HFFc6 (cell line): ENCODE results near the gene TMEM170B. TPM values are rescaled to one million over a fixed set of nuclear protein-coding genes. Genes with fewer than 3 reads are reported as not detected.
A peak's percentile ranks its signal among the peaks of the same experiment; 100 is the strongest.

Source experiments
- DNase-seq: peaks from one replicate; pipeline ENCODE4 v3.0.0-alpha.2; 2018
- H3K27ac Mint-ChIP-seq: 2 replicates; pipeline ENCODE4 v1.8.0; 2020; ENCODE audit warnings: mild to moderate bottlenecking, mixed read lengths
- H3K27me3 Mint-ChIP-seq: 2 replicates; pipeline ENCODE4 v1.8.0; 2021; ENCODE audit warnings: mild to moderate bottlenecking, moderate library complexity, mixed read lengths; ENCODE audit not compliant: insufficient read depth
- H3K36me3 Mint-ChIP-seq: 2 replicates; pipeline ENCODE4 v1.8.0; 2021; ENCODE audit warnings: low read depth, mixed read lengths
- H3K4me1 Mint-ChIP-seq: 2 replicates; pipeline ENCODE4 v1.8.0; 2020; ENCODE audit warnings: low read depth, mixed read lengths
- H3K4me3 Mint-ChIP-seq: 2 replicates; pipeline ENCODE4 v1.8.0; 2020; ENCODE audit warnings: mild to moderate bottlenecking, moderate library complexity, mixed read lengths
- H3K9me3 Mint-ChIP-seq: 2 replicates; pipeline ENCODE4 v1.8.0; 2020; ENCODE audit warnings: mild to moderate bottlenecking, mixed read lengths
- total RNA-seq, 6 experiments: library from RNA; stranded (reverse); fragmentation: NEBNext Ultra II Directional; extraction: Animal tissue kit (Norgen Biotek cat#: 25700); gene quantifications; 2 replicates in 1 of 6; 3 replicates in 5 of 6; pipeline ENCODE4 v1.2.3, GENCODE V29; 2021
- TF ChIP-seq, protein P1 (sequence below): fragments of 200-600 bp; sonication (generic); IDR thresholded peaks from 2 replicates; pipeline ENCODE4 v1.5.0; 2021; ENCODE audit warnings: antibody characterized with exemption, mild to moderate bottlenecking

TMEM170B gene
- total RNA-seq, 6 experiments from 2014 or later, result 0.14 to 0.21 (median 0.19) TPM

GRCh38 chr6:11580686-11581405, 43.3 kb downstream of the TMEM170B start:
- Mint-ChIP-seq H3K9me3 (no peaks in the 10 kb centered on the region), H3K36me3 (no peaks in the 10 kb centered on the region), H3K27ac (no peak overlapping the region), H3K4me3 (no peak overlapping the region), H3K27me3 (no peaks in the 10 kb centered on the region), H3K4me1 (peaks cover 20% of the 10 kb centered on the region)
- no peak for DNase-seq
- TF ChIP-seq, protein P1, sequence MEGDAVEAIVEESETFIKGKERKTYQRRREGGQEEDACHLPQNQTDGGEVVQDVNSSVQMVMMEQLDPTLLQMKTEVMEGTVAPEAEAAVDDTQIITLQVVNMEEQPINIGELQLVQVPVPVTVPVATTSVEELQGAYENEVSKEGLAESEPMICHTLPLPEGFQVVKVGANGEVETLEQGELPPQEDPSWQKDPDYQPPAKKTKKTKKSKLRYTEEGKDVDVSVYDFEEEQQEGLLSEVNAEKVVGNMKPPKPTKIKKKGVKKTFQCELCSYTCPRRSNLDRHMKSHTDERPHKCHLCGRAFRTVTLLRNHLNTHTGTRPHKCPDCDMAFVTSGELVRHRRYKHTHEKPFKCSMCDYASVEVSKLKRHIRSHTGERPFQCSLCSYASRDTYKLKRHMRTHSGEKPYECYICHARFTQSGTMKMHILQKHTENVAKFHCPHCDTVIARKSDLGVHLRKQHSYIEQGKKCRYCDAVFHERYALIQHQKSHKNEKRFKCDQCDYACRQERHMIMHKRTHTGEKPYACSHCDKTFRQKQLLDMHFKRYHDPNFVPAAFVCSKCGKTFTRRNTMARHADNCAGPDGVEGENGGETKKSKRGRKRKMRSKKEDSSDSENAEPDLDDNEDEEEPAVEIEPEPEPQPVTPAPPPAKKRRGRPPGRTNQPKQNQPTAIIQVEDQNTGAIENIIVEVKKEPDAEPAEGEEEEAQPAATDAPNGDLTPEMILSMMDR, result no peak

- H3K9me3 Mint-ChIP-seq, result no peaks in the 10 kb centered on the region; the same call in 1 of the 2 replicates
- no peak for DNase-seq
- peaks cover 50% of the 10 kb centered on the region for H3K4me1 Mint-ChIP-seq
- H3K4me3 Mint-ChIP-seq, result no peak overlapping the region
- TF ChIP-seq, protein P1, result no peak
- peaks cover 12% of the 10 kb centered on the region for H3K36me3 Mint-ChIP-seq
- H3K27ac Mint-ChIP-seq, result no peak overlapping the region
- H3K27me3 Mint-ChIP-seq, result no peaks in the 10 kb centered on the region
Measured at GRCh38 chr6:11584244-11584643, 46.7 kb downstream of the TMEM170B start.

DNA sequence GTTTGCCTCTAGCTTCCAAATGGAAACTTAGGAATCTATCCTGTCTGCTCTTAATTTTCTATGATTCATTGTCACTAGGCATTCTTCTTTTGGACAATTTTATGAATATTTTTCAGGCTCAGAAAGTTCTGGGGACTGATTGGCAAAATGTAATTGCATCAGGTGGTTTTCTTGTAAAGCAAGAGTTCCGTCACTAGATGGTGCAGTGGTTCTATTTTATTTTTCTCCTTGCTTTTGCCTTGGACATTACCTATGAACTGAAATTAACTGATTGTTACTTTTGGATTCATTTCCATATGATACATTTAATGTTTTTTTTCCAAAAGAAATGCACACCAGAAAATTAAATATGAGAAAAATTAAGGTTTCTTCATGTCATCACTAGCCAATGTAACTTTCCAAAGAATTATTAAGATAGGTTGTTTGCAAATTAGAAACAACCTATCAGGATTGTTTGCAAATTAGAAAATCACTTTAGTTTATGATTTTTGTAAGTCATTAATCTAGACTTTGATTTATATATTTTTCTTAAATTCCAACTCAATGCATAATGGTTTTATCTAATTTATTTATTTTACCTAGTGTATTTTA, 48.0 kb downstream of the TMEM170B start:
- no peak overlapping the region for H3K4me3 Mint-ChIP-seq
- DNase-seq, result peak; percentile 64
- peaks cover 62% of the 10 kb centered on the region for H3K4me1 Mint-ChIP-seq
- H3K27me3 Mint-ChIP-seq, result no peaks in the 10 kb centered on the region
- peaks cover under 1% of the 10 kb centered on the region; the same call in 1 of the 2 replicates for H3K9me3 Mint-ChIP-seq
- H3K27ac Mint-ChIP-seq, result peak overlapping the region; percentile 31; the same call in 1 of the 2 replicates
- peaks cover 12% of the 10 kb centered on the region for H3K36me3 Mint-ChIP-seq
- TF ChIP-seq, protein P1, result peak; percentile 85

GRCh38 chr6:11586117-11586516, 48.6 kb downstream of the TMEM170B start:
- Mint-ChIP-seq H3K36me3 (peaks cover 12% of the 10 kb centered on the region), H3K27me3 (no peaks in the 10 kb centered on the region), H3K27ac (peak overlapping the region; percentile 99), H3K4me3 (peak overlapping the region; percentile 73), H3K9me3 (peaks cover 5% of the 10 kb centered on the region; the same call in 1 of the 2 replicates), H3K4me1 (peaks cover 66% of the 10 kb centered on the region)
- DNase-seq, result peak; percentile 17
- TF ChIP-seq, protein P1, result no peak

DNA sequence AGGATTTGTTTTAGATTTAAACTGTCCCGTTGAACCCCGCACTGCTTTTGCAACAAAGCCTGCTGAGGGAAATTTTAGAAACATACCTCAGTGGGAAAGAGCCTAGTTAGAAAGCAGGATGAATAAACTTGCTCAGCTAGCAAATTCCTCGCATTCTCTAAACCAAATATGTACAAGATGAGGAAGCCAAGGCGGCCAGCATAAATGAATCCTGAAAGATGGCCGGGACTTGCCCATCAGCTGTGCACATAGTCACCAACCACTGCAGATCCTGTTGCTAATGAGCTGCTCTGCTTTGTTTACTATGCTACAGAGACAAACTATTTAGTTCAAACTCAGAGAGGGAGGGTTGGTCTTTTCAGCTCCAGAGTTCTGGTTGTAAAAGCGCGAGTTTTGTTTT, 49.0 kb downstream of the TMEM170B start:
- TF ChIP-seq, protein P1, result no peak
- peak; percentile 96 for DNase-seq
- Mint-ChIP-seq H3K4me1 (peaks cover 66% of the 10 kb centered on the region), H3K4me3 (peak overlapping the region; percentile 73), H3K9me3 (peaks cover 5% of the 10 kb centered on the region; the same call in 1 of the 2 replicates), H3K27ac (peak overlapping the region; percentile 99), H3K36me3 (peaks cover 12% of the 10 kb centered on the region), H3K27me3 (no peaks in the 10 kb centered on the region)
